ENCODE results near the gene RAB11B. TPM values are rescaled to one million over a fixed set of nuclear protein-coding genes. Genes with fewer than 3 reads are reported as not detected.
A peak's percentile ranks its signal among the peaks of the same experiment; 100 is the strongest.

RAB11B gene
- total and polyA plus RNA-seq, 9 of the 15 experiments (the other 6 are each of a cell fraction or from before 2014, with no cell fraction given), result 0.74 to 71.0 (median 13.8) TPM

DNA sequence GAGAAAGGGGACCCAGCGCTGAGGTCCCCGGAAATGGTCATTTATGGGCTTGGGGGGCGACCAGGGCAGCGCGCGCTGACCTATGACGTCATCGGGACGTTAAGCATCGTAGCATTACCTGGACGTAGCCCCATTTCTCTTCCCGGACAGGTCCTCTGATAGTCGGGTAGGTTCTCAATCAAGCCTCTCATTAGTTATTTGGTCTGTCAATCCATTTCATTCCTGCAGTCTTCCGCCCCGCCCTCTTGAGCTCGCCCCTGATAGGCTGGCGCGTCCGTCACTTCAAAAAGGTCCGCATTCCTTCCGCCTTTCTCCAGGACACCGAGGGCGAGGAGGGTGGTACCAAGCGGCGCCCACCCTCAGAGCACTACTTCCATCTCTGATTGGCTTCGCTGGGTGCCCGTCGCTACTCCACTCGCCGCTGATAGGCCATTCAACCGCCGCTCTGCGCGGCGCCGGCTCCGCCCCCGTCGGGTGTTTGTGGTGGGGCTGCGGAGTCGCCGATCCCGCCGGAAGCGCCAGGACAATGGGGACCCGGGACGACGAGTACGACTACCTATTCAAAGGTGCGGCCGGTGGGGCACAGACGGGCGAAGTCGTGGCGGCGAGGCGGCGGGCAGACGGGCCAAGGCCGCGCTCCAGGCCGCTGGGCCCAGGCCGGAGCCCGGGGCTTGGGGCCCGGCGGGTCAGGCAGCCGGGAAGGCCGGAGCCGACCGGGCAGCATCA is at the start of gene RAB11B (continued):
- TF ChIP-seq, protein P1, sequence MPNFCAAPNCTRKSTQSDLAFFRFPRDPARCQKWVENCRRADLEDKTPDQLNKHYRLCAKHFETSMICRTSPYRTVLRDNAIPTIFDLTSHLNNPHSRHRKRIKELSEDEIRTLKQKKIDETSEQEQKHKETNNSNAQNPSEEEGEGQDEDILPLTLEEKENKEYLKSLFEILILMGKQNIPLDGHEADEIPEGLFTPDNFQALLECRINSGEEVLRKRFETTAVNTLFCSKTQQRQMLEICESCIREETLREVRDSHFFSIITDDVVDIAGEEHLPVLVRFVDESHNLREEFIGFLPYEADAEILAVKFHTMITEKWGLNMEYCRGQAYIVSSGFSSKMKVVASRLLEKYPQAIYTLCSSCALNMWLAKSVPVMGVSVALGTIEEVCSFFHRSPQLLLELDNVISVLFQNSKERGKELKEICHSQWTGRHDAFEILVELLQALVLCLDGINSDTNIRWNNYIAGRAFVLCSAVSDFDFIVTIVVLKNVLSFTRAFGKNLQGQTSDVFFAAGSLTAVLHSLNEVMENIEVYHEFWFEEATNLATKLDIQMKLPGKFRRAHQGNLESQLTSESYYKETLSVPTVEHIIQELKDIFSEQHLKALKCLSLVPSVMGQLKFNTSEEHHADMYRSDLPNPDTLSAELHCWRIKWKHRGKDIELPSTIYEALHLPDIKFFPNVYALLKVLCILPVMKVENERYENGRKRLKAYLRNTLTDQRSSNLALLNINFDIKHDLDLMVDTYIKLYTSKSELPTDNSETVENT (CRISPR knock-in tag; IDR thresholded peaks at IDR 0.05), result peak; percentile 78; the same call in 1 of the 2 replicates
- peak in 1 of 2 experiments; percentile 90; a peak in 3 of 4 replicates for TF ChIP-seq TEAD1 (CRISPR knock-in tag; IDR thresholded peaks at IDR 0.05)
- peak in 1 of 2 experiments; percentile 61; a peak in 1 of 4 replicates for TF ChIP-seq SIN3A (IDR thresholded peaks at IDR 0.05; ENCODE audit: borderline replicate concordance in 2 of 2, control insufficient read depth in 1 of 2, low read depth in 2 of 2, low read length in 2 of 2)
- no peak for TF ChIP-seq PPARD (CRISPR knock-in tag; IDR thresholded peaks at IDR 0.05)
- no peak for TF ChIP-seq NUFIP1 (IDR thresholded peaks at IDR 0.05; ENCODE audit: partially characterized antibody)
- TF ChIP-seq KDM5B (IDR thresholded peaks at IDR 0.05; ENCODE audit: insufficient replicate concordance, low read depth, low read length), result peak; percentile 46
- TF ChIP-seq CXXC5 (CRISPR knock-in tag; IDR thresholded peaks at IDR 0.05), result peak; percentile 98
- TF ChIP-seq NEUROD1 (IDR thresholded peaks at IDR 0.05; ENCODE audit: borderline replicate concordance, low read depth, low read length, partially characterized antibody), result peak; percentile 93
- TF ChIP-seq MYNN (IDR thresholded peaks at IDR 0.05), result no peak
- no peak for TF ChIP-seq MYNN (CRISPR knock-in tag; IDR thresholded peaks at IDR 0.05)
- TF ChIP-seq ZNF239 (CRISPR knock-in tag; IDR thresholded peaks at IDR 0.05), result no peak
- TF ChIP-seq, protein P2, sequence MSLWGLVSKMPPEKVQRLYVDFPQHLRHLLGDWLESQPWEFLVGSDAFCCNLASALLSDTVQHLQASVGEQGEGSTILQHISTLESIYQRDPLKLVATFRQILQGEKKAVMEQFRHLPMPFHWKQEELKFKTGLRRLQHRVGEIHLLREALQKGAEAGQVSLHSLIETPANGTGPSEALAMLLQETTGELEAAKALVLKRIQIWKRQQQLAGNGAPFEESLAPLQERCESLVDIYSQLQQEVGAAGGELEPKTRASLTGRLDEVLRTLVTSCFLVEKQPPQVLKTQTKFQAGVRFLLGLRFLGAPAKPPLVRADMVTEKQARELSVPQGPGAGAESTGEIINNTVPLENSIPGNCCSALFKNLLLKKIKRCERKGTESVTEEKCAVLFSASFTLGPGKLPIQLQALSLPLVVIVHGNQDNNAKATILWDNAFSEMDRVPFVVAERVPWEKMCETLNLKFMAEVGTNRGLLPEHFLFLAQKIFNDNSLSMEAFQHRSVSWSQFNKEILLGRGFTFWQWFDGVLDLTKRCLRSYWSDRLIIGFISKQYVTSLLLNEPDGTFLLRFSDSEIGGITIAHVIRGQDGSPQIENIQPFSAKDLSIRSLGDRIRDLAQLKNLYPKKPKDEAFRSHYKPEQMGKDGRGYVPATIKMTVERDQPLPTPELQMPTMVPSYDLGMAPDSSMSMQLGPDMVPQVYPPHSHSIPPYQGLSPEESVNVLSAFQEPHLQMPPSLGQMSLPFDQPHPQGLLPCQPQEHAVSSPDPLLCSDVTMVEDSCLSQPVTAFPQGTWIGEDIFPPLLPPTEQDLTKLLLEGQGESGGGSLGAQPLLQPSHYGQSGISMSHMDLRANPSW (CRISPR knock-in tag; IDR thresholded peaks at IDR 0.05), result 0 out of 2 replicates have a peak, but pooled peaks have one; percentile 56
- no peak for TF ChIP-seq ZNF699 (CRISPR knock-in tag; IDR thresholded peaks at IDR 0.05; ENCODE audit: insufficient replicate concordance)
- TF ChIP-seq ZNF121 (CRISPR knock-in tag; conservative IDR thresholded peaks at IDR 0.05), result no peak
- TF ChIP-seq, protein P3, sequence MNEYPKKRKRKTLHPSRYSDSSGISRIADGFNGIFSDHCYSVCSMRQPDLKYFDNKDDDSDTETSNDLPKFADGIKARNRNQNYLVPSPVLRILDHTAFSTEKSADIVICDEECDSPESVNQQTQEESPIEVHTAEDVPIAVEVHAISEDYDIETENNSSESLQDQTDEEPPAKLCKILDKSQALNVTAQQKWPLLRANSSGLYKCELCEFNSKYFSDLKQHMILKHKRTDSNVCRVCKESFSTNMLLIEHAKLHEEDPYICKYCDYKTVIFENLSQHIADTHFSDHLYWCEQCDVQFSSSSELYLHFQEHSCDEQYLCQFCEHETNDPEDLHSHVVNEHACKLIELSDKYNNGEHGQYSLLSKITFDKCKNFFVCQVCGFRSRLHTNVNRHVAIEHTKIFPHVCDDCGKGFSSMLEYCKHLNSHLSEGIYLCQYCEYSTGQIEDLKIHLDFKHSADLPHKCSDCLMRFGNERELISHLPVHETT (CRISPR knock-in tag; conservative IDR thresholded peaks at IDR 0.05 in 1 of 2, IDR thresholded peaks at IDR 0.05 in 1 of 2), result peak in 1 of 2 experiments; percentile 69; a peak in 1 of 4 replicates
- TF ChIP-seq ZNF75A (CRISPR knock-in tag; IDR thresholded peaks at IDR 0.05), result no peak
- TF ChIP-seq, protein P4, sequence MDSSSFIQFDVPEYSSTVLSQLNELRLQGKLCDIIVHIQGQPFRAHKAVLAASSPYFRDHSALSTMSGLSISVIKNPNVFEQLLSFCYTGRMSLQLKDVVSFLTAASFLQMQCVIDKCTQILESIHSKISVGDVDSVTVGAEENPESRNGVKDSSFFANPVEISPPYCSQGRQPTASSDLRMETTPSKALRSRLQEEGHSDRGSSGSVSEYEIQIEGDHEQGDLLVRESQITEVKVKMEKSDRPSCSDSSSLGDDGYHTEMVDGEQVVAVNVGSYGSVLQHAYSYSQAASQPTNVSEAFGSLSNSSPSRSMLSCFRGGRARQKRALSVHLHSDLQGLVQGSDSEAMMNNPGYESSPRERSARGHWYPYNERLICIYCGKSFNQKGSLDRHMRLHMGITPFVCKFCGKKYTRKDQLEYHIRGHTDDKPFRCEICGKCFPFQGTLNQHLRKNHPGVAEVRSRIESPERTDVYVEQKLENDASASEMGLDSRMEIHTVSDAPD (CRISPR knock-in tag; IDR thresholded peaks at IDR 0.05), result no peak

Data from K562 (cell line).